HG03196 (cell line): ENCODE data around the gene DOCK7.
"Not testable (repeated sequence)": the region's sequence is repeated elsewhere in the genome, so short reads cannot be mapped to it uniquely, and the experiment has no call there.

Experiments
- ATAC-seq: cut with Tn5 transposase; IDR thresholded peaks from one replicate; pipeline ENCODE4 v1.9.1; 2021; ENCODE audit not compliant: unreplicated experiment

DOCK7 gene

DNA sequence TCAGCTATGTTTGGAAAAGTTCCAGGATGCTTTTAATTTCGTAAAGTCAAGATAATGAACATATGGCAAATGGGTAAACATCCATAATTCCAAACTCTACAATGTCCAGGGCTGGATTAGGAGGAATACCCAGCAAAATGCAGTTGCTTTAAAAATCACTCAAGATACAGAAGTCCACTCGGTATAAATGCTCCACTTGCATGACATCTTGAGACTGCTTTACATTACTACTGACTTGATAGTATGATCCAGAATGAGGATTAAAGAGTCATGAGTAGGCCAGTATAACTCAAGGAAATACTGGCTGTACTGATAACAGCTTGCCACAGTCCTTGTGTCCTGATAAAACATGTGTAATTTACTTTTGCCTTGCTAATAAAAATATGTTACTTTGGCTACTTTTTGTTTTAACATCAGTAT, 149.1 kb downstream of the DOCK7 start:
- ATAC-seq = no peak

- ATAC-seq = no peak
Measured at GRCh38 chr1:62536865-62537264, 151.3 kb downstream of the DOCK7 start.

DNA sequence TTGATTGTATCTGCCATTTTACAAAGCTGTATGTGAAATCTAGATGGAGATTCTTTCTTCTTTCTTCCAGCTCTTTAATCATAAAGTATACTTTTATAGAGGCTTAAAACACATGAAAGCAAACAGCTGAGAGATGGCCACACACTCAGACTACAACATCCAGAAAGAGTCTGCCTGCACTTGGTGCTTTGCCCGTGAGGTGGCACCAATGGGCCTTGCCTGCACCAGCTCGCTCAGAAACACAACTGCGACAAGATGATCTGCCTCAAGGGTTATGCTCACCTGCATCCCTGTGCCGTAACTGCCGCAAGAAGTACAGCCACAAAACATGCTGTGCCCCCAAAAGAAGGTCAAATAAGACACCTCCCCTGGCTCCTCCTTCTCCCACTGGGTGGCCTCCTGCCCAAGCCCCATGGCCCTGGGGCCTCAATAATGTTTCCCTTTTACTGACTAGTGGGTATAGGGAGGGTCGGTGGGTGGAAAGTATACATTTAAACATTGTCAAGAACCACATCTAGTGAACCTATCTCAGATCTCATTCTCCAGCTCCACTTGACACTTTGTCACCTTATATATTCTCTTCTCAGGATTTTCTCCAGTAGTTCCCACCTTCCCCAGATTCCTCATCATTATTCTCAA, 157.6 kb downstream of the DOCK7 start:
- no peak for ATAC-seq

GRCh38 chr1:62529227-62529626, 159.0 kb downstream of the DOCK7 start:
- no peak for ATAC-seq

- no peak for ATAC-seq
Measured at GRCh38 chr1:62528015-62528414, 160.2 kb downstream of the DOCK7 start.

DNA sequence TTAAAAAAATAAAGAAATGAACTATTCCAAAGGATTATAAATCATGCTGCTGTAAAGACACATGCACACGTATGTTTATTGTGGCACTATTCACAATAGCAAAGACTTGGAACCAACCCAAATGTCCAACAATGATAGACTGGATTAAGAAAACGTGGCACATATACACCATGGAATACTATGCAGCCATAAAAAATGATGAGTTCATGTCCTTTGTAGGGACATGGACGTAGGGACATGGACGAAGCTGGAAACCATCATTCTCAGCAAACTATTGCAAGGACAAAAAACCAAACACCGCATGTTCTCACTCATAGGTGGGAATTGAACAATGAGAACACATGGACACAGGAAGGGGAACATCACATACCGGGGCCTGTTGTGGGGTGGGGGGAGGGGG, 160.8 kb downstream of the DOCK7 start:
- ATAC-seq = not testable (repeated sequence)

DNA sequence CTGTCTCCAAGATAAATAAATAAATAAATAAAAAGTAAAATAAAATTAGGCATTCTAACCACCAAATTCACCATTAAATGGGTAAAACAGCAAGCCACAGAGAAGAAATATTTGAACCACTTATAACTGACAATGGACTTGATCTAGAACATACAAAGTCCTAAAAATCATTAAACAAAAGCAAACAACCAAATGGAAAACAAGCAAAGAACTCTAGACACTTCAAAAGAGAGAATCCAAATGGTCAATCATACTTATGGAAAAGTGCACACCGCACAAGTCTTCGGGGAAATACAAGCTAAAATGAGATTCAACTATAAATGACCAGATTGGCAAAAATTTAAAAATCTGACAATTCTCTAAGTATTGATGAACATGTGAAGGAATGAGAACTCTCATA, 164.3 kb downstream of the DOCK7 start:
- ATAC-seq = no peak

GRCh38 chr1:62516600-62516999, 171.6 kb downstream of the DOCK7 start:
- ATAC-seq = no peak

GRCh38 chr1:62514746-62515423, 173.3 kb downstream of the DOCK7 start:
- ATAC-seq = no peak

GRCh38 chr1:62513013-62513412, 175.2 kb downstream of the DOCK7 start:
- ATAC-seq = no peak

- no peak for ATAC-seq
Measured at GRCh38 chr1:62509028-62509427, 179.2 kb downstream of the DOCK7 start.

GRCh38 chr1:62508187-62508758, 179.9 kb downstream of the DOCK7 start:
- no peak for ATAC-seq

GRCh38 chr1:62500210-62500609, 188.0 kb downstream of the DOCK7 start:
- no peak for ATAC-seq

DNA sequence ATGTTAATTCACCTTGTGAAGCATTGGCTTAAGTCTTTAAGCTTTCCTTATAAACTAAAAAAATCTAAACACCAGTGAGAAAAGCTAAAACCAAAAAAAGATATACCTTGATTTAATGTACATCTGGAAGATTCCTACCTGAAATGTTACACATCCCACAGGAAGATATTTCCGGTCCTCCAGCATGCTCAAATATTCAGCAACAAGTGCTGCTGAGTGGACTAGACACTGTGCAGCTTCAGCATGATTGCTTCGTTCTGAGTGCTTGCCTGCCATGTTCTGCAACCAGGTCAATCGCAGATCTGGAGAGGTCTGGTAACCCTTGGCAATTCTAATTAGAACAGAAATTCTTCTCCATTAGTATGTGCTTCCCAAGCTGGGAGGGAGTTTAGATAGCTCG, 194.0 kb downstream of the DOCK7 start:
- ATAC-seq = no peak

GRCh38 chr1:62493656-62494055, 194.5 kb downstream of the DOCK7 start:
- ATAC-seq = no peak

- ATAC-seq = no peak
Measured at GRCh38 chr1:62492521-62492920, 195.7 kb downstream of the DOCK7 start.

DNA sequence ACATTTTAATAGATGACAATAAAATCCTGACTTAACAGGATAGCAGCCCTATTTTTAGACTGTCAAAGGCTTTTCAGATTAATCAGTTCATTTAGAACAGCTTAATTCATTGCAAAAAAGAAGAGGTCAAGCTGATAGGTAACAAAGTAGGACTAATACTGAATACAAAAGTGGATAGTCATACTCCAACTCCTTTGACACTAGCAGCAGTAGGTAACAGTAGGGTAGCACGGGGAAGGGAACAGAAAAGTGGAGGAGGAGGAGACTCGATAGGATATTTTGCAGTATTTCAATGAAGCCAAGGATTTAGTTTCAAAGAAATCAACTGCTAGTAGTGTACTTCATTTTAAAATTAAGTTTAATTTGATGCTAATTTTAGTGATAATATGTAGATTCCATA, 200.2 kb downstream of the DOCK7 start:
- ATAC-seq = no peak

GRCh38 chr1:62484824-62485468, 203.2 kb downstream of the DOCK7 start:
- ATAC-seq = no peak

DNA sequence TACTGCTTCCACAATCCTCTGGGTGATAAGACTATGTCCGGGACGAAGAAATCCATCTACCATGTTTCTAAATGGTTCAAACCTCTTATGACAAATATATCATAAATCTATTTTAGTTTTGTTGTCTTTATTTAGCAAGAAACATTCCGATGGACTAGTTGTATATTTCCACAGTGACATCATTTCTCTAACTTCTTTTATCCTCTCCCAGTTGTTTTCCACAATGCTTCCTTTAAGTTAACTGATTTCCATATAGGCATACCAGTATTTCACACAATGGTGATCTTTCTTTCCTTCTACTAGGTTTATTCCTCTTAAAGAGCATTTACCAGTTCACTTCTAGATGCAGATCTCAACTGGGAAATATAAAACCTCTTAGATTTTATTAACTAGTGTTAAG, 206.5 kb downstream of the DOCK7 start:
- no peak for ATAC-seq

DNA sequence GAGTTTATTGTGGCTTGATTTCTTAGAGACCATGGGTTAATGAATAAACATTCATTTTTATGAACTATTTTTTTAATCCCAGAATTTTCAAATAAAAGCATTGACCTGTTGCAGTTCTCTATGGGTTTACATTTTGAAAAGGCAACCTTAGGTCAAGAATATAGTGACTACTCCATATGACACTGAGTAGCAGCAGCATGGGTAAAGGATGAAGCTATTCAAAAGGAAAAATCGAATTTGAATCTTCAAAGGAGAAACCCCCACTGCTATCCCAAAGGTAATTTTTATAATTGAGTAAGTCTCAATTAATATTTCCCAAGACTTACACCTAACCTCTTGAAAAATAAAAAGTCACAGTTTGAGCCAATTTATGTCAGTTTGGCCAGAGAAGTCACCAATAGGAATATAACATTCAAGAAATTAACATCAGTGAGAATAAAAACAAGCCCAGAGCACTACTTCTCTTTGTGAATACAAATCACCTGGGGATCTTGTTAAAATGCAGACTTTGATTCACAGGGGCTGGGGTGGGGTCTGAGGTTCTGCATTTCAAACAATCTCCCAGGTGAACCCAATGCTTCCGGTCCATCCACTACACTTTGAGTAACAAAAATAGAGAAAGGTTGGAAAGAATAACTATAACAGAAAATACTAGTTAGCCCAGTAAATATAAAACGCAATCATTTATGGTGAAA, 211.5 kb downstream of the DOCK7 start:
- no peak for ATAC-seq

- no peak for ATAC-seq
Measured at GRCh38 chr1:62467092-62467491, 221.1 kb downstream of the DOCK7 start.
